ENCODE data around the gene TSPAN32.
"Not testable (repeated sequence)": the region's sequence is repeated elsewhere in the genome, so short reads cannot be mapped to it uniquely, and the experiment has no call there.

The TSPAN32 gene

DNA sequence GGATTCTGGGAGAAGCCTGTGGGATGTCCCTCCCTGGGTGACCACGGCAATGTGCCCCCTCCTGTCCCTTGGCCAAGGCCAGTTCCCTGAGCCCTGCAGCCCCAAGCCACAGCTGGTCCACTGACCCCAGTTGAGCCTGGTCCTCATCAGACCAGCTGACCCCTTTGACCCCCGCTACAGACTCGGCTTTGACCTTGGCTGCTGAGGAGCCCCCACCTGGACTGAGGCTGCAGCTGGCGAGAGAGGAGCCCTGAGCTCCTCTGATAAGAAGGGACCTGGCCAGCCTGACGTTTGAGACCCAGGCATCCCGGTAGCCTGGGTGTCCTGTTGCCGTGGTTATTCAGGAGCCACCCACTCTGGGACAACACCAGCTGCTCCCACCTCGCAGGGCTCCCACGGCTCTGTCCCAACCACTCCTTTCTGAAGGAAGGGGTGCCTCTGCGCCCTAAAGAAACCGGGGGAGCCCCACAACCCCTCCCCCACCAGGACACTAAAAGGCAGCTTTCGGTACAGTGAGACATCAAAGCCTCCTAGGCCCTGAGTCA lies 34.4 kb upstream of the TSPAN32 start:
- no peak for DNase-seq (ENCODE audit: low spot score)

DNA sequence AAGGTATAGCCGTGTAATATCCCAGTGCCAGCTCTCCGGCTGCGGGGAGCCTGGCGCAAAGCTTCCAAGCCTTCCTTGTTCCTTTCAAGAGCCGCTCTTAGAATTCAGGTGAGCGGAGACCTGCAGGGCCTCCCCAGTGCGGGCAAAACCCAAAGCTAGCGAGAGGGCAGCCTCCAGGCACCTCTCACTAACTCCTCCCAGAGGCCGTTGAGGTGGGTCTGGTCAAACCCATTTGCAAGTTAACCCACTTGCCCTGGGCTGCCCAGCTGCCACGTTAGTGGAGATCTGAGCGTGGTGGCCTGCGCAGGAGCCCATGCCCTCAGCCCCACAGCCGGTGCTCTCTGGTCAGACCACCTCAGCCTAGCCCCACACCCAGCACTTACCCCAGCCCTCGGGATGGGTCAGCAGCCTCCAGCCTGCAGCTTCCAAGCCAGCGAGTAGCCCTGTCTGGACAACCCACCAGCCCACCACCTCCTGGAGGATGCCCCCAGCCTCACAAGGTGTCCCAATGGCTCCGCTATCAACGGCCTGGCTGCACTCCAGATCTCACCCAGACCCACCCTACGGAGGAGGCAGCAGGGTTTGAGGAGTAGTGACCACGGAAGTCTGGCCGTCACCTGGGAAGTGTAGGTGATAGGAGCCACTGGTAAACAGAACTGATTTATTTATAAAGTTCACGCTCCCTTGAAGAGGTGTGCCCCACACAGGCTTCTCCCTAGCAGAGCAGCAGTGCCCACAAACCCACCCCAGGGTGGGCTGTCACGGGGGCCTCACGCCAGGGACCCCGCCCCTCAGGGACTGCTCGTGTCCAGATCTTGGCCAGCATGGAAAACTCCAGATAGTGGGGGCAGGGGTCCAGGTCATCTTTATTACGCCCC lies 33.7 kb upstream of the TSPAN32 start:
- DNase-seq (ENCODE audit: low spot score): no peak

DNA sequence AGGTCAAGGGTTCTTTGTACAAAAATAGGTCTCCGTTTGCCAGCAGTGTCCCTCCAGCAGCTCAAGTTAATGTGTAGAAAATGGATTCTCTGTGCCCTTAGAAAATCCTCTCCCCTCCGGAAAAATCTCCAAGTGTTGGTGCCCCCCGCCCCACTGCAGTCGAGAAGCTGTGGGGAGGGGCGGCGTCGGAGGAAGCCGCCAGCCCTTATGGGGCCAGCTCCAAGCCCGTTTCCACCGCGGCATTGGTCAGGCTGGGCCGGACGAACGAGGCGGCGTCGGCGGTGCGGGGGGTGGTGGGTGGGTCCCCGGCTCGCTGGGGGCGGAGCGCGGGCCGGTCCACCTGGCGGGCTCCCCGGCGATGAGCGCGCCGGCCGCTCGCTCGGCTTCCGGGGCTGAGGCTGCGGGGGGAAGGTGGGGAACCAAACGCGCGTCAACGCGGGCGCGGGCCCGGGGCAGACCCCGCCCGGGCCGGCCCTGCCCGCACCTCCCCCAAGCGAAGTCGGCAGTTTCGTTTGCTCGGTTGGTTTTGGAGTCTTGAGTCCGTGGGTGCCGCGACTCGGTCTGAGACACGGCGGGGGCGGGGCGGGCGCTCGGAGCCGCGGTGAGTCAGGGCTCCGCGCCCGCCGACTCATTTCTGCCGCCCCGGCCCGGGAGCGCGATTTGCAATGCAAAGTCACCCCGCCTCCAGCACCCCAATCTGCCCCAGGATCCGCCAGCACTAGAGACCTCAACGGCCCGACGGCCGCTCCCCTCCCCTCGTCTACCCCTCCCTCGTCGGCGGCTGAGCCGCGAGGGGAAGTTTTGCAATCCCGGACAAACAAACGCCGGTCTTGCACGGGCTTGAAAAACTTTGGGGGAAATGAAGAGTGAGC lies 32.8 kb upstream of the TSPAN32 start:
- peak; percentile 69 for DNase-seq (ENCODE audit: low spot score)

DNA sequence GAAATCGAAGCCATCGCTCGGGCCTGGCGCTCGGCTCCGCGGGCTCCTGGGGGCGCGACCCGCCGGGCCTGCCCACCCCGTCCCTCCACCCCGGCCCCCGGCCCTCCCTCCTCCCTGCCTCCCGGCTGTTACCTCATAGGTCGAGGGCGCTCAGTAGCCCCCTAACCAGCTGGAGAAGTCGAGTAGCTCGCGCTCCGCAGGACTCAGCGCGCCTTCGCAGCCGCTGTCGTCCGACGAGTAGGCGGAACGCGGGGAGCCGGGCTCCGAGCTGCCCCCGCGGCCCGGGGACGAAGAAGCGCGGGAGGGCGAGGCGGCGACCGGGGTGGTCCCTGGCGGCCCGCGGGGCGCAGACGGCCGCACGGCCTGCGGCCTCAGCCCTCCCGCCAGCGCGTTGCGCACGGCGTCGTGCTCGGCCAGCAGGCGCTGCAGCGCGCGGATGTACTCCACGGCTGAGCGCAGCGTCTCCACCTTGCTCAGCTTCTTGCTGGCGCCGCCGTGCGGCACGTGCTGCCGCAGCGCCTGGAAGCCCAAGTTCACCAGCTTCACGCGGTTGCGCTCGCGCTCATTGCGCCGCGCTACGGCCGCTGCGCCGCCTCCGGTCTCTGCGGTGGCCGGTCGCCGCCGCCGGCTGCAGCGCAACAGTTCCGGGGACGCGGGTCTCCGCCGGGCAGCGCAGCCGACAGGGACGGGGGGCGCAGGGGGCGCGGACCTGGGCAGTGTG lies 32.1 kb upstream of the TSPAN32 start:
- peak; percentile 41 for DNase-seq (ENCODE audit: low spot score)

DNA sequence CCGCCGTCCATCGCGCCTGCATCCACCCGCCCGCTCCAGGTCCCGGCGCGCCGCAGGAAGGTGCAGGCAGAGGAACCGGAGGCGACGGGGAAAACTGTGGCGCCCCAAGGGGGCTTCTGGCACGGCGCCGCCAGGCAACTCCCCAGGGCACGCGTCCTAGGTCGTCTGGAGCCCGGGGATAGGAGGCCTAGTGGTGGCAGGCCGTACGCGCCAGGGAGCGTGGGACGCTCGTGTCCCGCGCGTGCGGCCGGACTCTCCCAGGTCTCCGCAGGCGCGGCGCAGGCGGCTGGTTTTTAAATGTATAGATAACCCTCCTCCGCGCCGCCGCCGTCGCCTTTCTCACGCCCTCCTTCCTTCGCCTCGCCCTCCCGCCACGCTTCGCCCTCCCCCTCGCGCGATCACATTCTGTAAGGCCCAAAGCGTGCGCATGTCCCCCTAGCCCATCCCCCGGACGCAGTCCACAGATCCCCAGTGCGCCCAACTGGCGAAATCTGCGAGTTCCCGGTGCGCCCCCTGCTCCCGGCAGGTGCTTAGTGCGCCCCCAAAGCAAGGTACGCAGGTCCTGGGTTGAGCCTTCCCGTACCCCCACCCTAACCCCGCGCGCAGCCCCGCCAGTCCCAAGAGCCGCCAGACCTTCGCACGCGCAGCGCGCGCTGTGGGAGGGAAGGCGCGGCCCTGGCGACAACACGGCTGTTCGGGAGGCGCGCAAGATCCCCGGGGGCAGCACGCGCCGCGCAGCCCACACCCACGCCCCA lies 31.3 kb upstream of the TSPAN32 start, which contains the start of gene ASCL2:
Gene ASCL2, minus strand, starts transcription at position 267 of the 755 bp plus-strand sequence. Its CDS starts 256 bp downstream, at position 11.
- DNase-seq (ENCODE audit: low spot score): no peak

DNA sequence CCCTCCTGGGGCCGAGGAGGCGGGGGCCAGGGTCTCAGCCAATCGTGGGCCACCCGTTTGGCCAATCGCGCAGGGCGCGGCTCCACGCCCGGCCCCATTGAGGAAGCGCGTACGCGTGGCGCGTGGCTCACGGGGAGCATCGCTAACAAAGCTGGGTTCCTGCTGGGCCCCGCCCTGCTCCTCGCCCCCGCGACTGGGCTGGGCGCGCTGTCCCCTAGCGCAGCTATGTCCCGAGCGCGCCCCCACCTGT lies 30.8 kb upstream of the TSPAN32 start:
- no peak for DNase-seq (ENCODE audit: low spot score)

DNA sequence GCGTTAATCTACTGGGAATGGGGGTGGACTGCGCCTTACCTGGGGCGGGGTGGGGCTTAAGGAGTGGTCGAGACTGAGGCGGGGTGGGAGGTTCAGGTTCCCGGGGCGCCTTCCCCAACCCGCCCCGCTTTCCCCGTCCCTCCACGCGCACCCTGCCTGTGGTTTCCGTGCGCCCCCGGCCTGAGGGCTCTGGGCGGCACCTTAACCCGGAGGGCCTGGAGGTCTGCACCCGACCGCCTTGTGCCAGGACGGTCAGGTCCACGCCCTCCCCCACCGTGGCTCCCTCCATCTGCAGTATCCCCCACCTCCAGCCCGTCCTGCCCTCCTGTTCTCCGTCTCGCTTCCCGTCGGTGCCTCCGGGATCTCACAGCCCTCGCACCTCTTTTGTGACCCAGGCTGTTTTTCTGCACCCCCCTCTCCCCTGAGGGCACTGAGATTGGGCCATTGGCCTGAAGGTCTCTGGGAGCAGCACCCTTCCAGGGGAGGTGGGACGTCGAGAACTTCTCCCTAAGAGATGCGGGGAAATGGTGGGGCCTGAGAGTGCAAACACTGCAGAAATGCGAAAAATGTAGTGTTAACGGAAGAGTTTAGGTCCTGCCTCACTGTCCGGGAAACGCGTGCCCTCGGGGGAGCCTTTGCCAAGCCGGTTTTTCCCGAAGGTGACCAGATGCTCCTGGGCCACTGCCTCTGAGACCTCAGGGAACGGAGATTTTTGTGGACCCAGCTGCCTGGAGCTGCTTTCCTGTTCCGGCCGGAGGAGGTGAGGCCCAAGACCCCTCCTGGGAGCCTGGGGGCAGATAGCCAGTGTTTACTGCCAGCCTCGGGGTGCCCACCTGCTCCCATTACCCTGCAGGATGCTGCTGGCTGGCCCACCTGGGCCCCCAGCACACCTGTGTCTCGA lies 30.2 kb upstream of the TSPAN32 start:
- DNase-seq (ENCODE audit: low spot score): no peak

DNA sequence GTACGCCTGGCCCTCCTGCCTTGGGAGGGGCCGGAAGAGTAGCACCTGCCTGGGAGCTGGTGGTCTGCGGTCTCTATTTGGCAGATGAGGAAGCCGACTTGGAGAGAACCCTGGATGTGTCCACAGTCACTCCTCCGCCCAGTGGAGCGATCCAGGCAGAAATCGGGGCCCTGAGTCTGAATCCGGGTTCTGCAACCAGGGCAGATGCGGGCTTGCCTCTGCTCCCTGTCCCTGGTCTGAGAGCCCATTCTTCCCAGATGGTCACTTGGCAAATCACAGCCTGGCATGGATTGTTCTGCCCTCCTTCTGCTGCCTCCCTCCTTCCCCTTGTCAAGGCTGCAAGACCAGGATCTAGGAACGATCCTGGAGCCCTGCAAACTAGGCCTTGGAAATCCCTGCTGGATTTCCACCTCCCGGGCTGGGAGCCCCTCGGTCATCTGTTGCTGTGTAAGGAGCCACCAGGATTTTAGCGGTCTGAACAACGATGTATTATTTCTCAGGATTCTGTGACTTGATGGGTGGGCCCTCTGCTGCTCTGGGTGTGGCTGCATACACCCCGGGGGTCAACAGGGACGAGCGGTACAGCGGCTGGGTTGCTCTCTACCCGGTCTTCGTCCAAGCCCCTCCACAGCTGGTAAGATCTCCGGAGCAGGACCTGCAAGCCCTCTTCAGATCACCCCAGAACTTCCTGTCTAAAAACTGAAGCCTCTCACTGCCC lies 29.4 kb upstream of the TSPAN32 start:
- no peak for DNase-seq (ENCODE audit: low spot score)

DNA sequence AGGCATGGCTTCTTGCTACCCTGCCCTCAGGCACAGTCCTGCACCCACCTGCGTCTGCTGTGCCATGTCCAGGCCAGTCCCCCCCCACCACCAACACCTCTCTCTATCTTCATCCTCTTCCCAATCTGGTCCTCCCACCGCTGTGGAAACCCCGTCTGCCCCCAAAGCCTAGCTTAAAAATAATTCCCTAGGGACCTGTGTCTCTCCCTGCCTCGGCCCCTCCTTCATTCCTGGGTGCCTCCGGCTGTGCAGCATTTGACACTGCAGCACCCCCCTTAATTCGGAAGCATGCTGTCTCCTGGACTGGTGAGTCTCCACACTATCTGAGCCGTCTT lies 28.9 kb upstream of the TSPAN32 start:
- DNase-seq (ENCODE audit: low spot score): no peak

DNA sequence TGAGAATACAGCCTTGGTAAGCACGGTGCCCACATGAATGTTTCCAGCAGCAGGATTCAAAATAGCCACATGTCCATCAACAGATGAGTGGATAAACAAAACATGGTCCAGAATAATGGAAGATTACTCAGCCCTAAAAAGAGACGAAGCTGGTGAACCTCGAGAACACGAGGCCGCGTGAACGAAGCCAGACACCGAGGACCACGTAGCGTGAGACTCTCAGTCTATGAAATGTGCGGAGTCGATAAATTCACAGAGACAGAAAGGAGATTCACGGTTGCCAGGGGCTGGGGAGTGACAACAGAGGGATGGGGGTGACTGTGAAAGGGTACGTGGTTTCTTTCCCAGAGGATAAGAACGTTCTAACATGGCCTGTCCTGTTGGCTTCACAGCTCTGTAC lies 28.5 kb upstream of the TSPAN32 start:
- DNase-seq (ENCODE audit: low spot score): no peak

DNA sequence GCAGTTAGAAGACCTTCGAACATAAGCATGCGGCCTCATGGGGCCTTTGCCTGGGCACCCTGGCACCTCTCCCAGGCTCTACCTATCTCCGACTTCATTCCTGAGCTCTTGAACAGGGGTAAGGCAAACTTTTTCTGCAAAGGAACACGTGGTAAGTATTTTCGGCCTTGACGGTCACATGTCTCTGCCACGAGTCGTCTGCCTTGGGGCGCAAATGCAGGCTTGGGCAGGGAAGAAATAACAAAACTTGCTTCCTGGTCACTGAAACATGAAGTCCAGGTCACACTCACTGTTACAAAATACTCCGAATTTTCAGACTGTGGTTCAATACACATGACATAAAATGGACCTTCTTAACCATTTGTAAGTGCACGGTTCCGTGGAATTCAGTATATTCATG lies 28.0 kb upstream of the TSPAN32 start:
- DNase-seq (ENCODE audit: low spot score): no peak

DNA sequence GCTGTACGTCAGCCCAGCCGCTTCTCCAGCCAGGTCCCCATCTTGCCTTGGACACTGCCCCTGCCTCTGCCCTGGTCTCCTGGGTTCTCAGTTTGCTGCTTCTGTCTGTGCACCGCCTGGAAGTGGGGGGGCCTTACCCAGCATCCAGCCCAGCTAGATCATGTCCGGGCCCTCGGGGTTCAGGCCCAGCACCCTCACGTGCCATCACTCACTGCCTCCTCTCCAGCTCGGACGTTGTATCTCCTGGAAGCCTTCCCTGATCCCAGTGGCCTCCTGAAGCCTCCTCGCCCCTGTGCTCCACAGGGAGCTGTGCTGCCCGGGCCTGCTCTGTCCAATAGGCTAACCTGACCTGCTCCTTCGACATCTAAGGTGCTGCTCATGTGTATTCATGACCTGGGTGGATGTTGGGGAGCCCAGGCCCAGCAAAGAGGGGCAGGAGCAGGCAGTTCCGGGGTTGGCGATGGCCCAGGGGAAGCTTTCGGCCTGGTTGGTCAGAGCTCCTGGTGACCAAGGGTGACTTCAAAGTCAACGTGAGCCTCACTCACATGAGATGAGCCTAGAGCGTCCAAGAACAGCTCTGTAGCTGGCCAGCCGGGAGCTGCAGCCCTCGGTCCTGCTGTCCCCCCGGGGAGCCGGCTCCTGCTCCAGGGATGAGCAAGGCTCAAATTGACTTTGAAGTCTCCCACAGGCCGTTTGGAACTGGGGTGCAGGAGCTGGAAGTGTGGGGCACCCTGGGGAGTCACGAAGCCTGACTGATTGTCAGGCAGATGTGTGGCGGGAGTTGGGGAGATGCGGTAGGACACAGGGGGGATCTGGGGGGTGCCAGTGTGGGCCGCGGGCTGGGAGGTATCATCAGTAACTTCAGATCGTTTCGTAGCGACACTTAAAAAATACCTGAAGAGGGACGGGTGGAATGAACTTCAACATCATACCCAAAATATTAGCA lies 26.2 kb upstream of the TSPAN32 start:
- no peak for DNase-seq (ENCODE audit: low spot score)

DNA sequence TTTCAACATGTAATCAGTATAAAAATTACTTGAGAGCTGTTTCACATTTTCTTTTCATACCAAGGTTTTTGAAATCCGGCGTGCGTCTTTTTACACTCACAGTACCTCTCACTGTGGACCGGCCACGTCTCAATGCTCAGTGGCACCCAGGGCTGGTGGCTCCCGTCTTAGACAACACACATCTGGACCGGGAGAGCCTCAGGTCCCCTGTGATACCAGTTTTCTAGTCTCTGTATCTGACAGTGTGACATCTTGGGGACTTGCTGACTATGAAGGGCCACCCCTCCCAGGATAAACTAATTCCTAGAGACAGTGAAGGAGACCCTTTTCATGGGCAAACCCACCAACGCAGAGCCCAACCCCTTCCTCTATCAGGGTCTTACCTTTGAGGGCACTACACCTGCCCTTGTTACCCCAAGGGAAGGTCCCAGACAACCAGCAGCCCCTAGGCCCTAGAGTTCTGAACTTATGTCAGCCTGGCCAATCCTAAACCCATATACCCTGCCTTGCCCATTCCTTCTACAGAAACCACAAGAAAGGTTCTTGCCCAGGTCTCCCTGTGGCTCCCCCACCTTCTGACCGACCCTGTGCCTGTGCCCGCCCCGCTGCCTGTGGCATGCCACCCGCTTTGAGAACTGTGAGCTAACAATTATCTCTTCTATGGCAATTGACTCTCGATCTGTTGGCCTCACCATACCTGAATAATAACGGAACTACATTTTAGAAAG lies 25.4 kb upstream of the TSPAN32 start:
- DNase-seq (ENCODE audit: low spot score): no peak

DNA sequence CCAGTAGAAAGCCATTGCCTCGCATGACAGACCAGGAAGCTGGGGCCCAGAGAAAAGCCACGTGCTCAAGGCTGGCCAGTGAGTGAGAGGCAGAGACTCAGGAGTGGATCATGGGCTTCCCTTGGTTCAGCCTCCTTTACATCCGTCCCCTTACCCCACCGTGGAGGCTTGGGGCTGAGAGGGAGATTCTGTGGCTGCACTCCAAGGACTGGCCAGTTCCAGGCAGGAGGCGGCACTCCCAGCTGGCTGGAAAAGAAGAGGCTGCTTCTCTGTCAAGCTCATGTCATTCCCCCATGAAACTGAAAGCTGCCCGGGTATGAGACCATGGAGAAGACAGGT lies 24.8 kb upstream of the TSPAN32 start:
- DNase-seq (ENCODE audit: low spot score): no peak

DNA sequence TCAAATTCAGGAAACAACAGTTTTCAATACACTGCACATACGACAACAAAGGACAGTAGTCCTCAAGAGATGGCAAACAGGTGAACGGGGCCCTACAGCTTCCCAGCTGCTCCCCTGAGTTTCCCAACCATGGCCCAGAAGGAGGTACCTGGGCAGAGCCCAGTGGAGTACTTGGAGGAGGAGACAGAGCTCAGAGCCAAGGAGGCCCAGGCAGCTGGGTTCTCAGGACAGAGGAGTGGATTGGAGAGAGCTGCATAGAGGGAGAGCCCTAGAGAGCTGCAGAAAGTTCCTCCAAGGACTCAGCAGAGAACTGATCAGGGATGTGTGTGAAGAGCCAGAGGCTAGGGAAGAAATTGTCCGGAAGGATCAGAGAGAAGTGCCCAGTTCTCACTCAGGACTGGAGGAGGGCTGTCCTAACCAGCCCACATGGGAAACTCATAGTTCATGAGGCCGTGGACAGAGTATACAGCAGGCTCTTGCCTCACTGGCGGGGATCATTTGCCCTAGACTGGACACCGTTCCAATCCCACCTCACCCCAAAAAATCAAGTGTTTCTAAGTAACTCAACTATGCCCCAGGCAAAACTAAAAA lies 23.8 kb upstream of the TSPAN32 start:
- DNase-seq (ENCODE audit: low spot score): no peak

DNA sequence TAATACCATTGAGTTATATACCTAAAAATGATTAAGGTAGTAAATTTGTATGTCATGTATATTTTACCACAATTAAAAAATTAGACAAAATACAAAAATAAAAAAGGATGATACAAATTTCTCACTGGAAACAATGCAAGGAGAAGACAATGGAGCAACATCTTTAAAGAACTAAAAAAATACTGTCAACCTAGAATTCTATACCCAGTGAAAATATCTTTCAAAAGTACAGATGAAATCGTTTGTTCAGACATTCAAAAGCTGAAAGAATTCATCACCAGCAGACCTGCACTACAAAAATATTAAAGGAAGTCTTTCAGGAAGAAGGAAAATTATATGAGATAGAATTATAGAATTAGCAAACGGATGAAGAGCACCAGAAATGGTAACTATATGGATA lies 21.6 kb upstream of the TSPAN32 start:
- DNase-seq (ENCODE audit: low spot score): no peak

DNA sequence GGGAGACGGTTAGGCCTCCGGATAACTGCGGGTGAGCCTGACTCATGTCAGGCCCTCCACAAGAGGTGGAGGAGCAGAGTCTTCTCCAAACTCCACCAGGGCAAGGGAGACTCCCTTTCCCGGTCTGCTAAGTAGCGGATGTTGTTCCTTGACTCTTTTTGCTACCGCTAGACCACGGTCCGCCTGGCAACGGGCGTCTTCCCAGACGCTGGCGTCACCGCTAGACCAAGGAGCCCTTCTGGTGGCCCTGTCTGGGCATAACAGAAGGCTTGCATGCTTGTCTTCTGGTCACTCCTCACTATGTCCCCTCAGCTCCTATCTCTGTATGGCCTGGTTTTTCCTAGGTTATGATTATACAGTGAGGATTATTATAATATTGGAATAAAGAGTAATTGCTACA lies 15.5 kb upstream of the TSPAN32 start:
- not testable (repeated sequence) for DNase-seq (ENCODE audit: low spot score)

DNA sequence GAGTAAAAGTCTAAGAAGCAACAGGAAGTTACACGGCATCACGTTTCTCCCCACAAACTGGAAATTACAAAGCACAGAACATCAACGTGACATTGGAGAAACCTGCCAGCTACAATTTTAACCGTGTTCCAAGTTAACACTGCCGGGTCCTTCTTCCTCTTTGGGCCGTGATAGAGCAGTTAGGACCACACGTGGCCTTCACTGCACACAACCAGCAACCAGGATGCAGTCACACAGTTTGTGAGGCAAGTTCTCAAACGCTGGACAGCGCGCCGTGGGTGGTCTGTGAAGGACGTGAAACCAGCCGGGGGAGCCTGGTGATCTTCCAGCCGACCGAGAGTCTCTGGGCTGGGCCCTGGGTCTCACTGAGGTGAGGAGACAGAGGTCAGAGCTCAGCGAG lies 14.7 kb upstream of the TSPAN32 start:
- DNase-seq (ENCODE audit: low spot score): no peak
